ENCODE results near the gene TSEN54.

DNA sequence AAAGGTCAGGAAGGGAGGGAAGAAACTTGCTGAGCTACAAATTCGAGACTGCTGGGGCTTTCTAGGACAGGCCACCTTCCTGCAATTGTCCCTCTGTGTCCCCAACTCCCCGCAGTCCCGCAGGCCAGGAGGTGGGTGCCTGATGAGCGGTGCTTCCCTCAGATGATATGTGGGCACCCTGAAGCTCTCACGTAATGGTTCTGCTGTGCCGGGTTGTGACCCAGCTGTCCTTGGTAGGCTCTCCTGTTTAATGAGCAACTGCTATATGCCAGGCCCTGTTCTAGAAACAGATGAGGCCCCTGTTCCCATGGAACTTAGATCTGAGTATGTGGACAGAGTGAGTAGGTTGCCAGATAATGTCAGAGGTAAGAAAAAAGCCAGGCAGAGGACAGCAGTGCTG is 49.3 kb downstream of the TSEN54 start:
- TF ChIP-seq POLR2A (IDR thresholded peaks at IDR 0.05; ENCODE audit: low read length) = no peak
- no peak for TF ChIP-seq GATA1 (IDR thresholded peaks at IDR 0.05; ENCODE audit: low read depth, low read length)

Data from erythroblast (primary cell).